HCT116 (cell line): ENCODE data around the gene CHST15. TPM values are rescaled to one million over a fixed set of nuclear protein-coding genes. Genes with fewer than 3 reads are reported as not detected.

ENCODE experiments used
- ATAC-seq: fragments of 200-7000 bp; cut with Tn5 transposase; 2 replicates; pipeline ENCODE4 v1.9.1; 2020; ENCODE audit warnings: mild to moderate bottlenecking, moderate library complexity
- BruUV-seq: library from RNA; stranded (reverse); fragments of 400-500 nt; replicated peaks from 2 replicates; lab custom pipeline; 2021; lab: Mats Ljungman, UMichigan
- CTCF ChIA-PET: fragments of 300-600 bp; sonication (Branson Sonifier 250); formaldehyde crosslinking; loops from one replicate; lab custom pipeline; 2021; ENCODE audit warnings: antibody characterized with exemption; lab: Charles Lee
- POLR2A ChIA-PET: fragments of 300-600, 350-600 bp; sonication (Branson Sonifier 250); formaldehyde crosslinking; loops from one replicate; lab custom pipeline; 2021; ENCODE audit warnings: antibody characterized with exemption; lab: Charles Lee
- RAD21 ChIA-PET, 2 experiments: fragments of 300-600 bp; sonication (Branson Sonifier 250); formaldehyde crosslinking; loops; one replicate each; lab custom pipeline; 2023; ENCODE audit warnings: low total read pairs in 2 of 2; ENCODE audit not compliant: uncharacterized antibody in 2 of 2, unreplicated experiment in 2 of 2, low non-redundant PET in 1 of 2; lab: Charles Lee
- DNase-seq: peaks from one replicate; pipeline ENCODE4 v3.0.0-alpha.2; 2010; ENCODE audit warnings: low read depth, low spot score
- H2AFZ ChIP-seq: fragments of 200-600 bp; shearing (Covaris generic), sonication (generic); 2 replicates; pipeline ENCODE4 v1.6.1; 2017; ENCODE audit warnings: low read depth, mixed run types, mixed read lengths, antibody characterized with exemption, low read length; ENCODE audit not compliant: poor library complexity, severe bottlenecking
- H3K27ac ChIP-seq: 2 replicates; pipeline ENCODE4 v1.5.1; 2012; ENCODE audit warnings: low read depth, low read length
- H3K27me3 ChIP-seq: fragments of 200-600 bp; sonication (generic); 2 replicates; pipeline ENCODE4 v1.6.1; 2016; ENCODE audit warnings: mixed run types, low read length, mixed read lengths; ENCODE audit not compliant: insufficient read depth
- H3K36me3 ChIP-seq, 2 experiments: fragments of 200-500 bp in 1 of 2; fragments of 200-600 bp in 1 of 2; sonication (Bioruptor generic) in 1 of 2; sonication (generic) in 1 of 2; 2 replicates each; pipeline versions ENCODE4 v1.5.1 to v1.6.1; 2014 to 2016; ENCODE audit warnings: low read length in 2 of 2, inconsistent platforms in 1 of 2, mixed read lengths in 1 of 2, mixed run types in 1 of 2; ENCODE audit not compliant: insufficient read depth in 2 of 2, control insufficient read depth in 1 of 2
- H3K4me1 ChIP-seq, 2 experiments: fragments of 200-600 bp in 1 of 2; sonication (generic) in 1 of 2; 2 replicates each; pipeline versions ENCODE4 v1.5.1 to v1.6.1; 2012 to 2017; ENCODE audit warnings: low read length in 2 of 2, inconsistent platforms in 1 of 2, mild to moderate bottlenecking in 1 of 2, mixed read lengths in 1 of 2, mixed run types in 1 of 2, moderate library complexity in 1 of 2; ENCODE audit not compliant: insufficient read depth in 2 of 2, control insufficient read depth in 1 of 2
- H3K4me2 ChIP-seq: fragments of 200-600 bp; sonication (generic); 2 replicates; pipeline ENCODE4 v1.6.1; 2017; ENCODE audit warnings: mixed run types, low read length, mixed read lengths
- H3K4me3 ChIP-seq, 2 experiments: fragments of 200-600 bp in 1 of 2; sonication (generic) in 1 of 2; replicated peaks in 1 of 2; 2 replicates each; pipeline ENCODE4 v1.5.1; 2011 to 2016; ENCODE audit warnings: low read length in 2 of 2, control low read depth in 1 of 2, low read depth in 1 of 2, mild to moderate bottlenecking in 1 of 2, mixed read lengths in 1 of 2, mixed run types in 1 of 2
- H3K79me2 ChIP-seq: fragments of 200-600 bp; sonication (generic); 2 replicates; pipeline ENCODE4 v1.6.1; 2017; ENCODE audit warnings: mild to moderate bottlenecking, mixed run types, low read length, moderate library complexity, mixed read lengths; ENCODE audit not compliant: insufficient read depth
- H3K9ac ChIP-seq: fragments of 200-600 bp; sonication (generic); 2 replicates; pipeline ENCODE4 v1.6.1; 2016; ENCODE audit warnings: low read length, mixed read lengths
- H3K9me2 ChIP-seq: fragments of 200-600 bp; sonication (generic), shearing (Covaris generic); 2 replicates; pipeline ENCODE4 v1.6.1; 2017; ENCODE audit warnings: mixed run types, mild to moderate bottlenecking, moderate library complexity; ENCODE audit not compliant: insufficient read depth
- H3K9me3 ChIP-seq, 2 experiments: fragments of 200-500 bp in 1 of 2; fragments of 200-600 bp in 1 of 2; sonication (Bioruptor generic) in 1 of 2; sonication (generic) in 1 of 2; 2 replicates each; pipeline ENCODE4 v1.6.1; 2014 to 2017; ENCODE audit warnings: low read length in 2 of 2, mixed read lengths in 2 of 2, inconsistent platforms in 1 of 2, low read depth in 1 of 2, mild to moderate bottlenecking in 1 of 2, mixed run types in 1 of 2, moderate library complexity in 1 of 2; ENCODE audit not compliant: control insufficient read depth in 1 of 2, insufficient read depth in 1 of 2
- H4K20me1 ChIP-seq: fragments of 200-600 bp; sonication (generic), shearing (Covaris generic); 2 replicates; pipeline ENCODE4 v1.6.1; 2017; ENCODE audit warnings: mixed run types, mild to moderate bottlenecking, moderate library complexity; ENCODE audit not compliant: insufficient read depth
- ATF3 ChIP-seq: IDR thresholded peaks from 2 replicates; pipeline ENCODE4 v1.6.1; 2012
- CBX3 ChIP-seq: IDR thresholded peaks from 2 replicates; pipeline ENCODE4 v1.6.1; 2012; ENCODE audit warnings: low read depth
- CEBPB ChIP-seq: IDR thresholded peaks from 2 replicates; pipeline ENCODE4 v1.6.1; 2012; ENCODE audit warnings: low read depth
- CTCF ChIP-seq, 3 experiments: fragments of 200-600 bp in 1 of 3; sonication (generic) in 1 of 3; IDR thresholded peaks in 2 of 3; conservative IDR thresholded peaks in 1 of 3; 2 replicates each; pipeline ENCODE4 v1.5.1; 2012 to 2017; ENCODE audit warnings: low read depth in 2 of 3, low read length in 2 of 3, antibody characterized with exemption in 1 of 3, borderline replicate concordance in 1 of 3, control low read depth in 1 of 3, mild to moderate bottlenecking in 1 of 3, mixed read lengths in 1 of 3, mixed run types in 1 of 3, moderate library complexity in 1 of 3; ENCODE audit not compliant: insufficient read depth in 1 of 3
- EGR1 ChIP-seq: IDR thresholded peaks from 2 replicates; pipeline ENCODE4 v1.6.1; 2012; ENCODE audit warnings: low read depth
- EZH2 ChIP-seq: fragments of 200-600 bp; sonication (generic); IDR thresholded peaks from 2 replicates; pipeline ENCODE4 v1.6.1; 2017; ENCODE audit warnings: antibody characterized with exemption, mixed run types
- FOSL1 ChIP-seq: IDR thresholded peaks from 2 replicates; pipeline ENCODE4 v1.6.1; 2012; ENCODE audit warnings: low read depth
- JUND ChIP-seq: IDR thresholded peaks from 2 replicates; pipeline ENCODE4 v1.6.1; 2012
- REST ChIP-seq: IDR thresholded peaks from 2 replicates; pipeline ENCODE4 v1.6.1; 2012; ENCODE audit warnings: low read depth
- SIN3A ChIP-seq: IDR thresholded peaks from 2 replicates; pipeline ENCODE4 v1.6.1; 2012; ENCODE audit warnings: low read depth
- SP1 ChIP-seq: IDR thresholded peaks from 2 replicates; pipeline ENCODE4 v1.6.1; 2012; ENCODE audit warnings: low read depth
- TCF7L2 ChIP-seq: IDR thresholded peaks from 2 replicates; pipeline ENCODE4 v1.7.0; 2011; ENCODE audit warnings: borderline replicate concordance, inconsistent platforms; ENCODE audit not compliant: insufficient read depth, insufficient read length; ENCODE audit errors: extremely low read depth
- YY1 ChIP-seq: IDR thresholded peaks from 2 replicates; pipeline ENCODE4 v1.6.1; 2011; ENCODE audit warnings: low read length, low read depth, moderate library complexity, mild to moderate bottlenecking; ENCODE audit not compliant: insufficient replicate concordance; ENCODE audit errors: extremely low read depth
- intact Hi-C: fragments of 100-400 bp; cut with micrococcal nuclease; formaldehyde crosslinking; loops from 2 replicates; pipeline ENCODE4 v1.10.0; 2022
- total RNA-seq: library from RNA; stranded (reverse); gene quantifications from one replicate; pipeline ENCODE4 v1.2.1, GENCODE V29; 2021; ENCODE audit not compliant: unreplicated experiment

CHST15 gene
- total RNA-seq, 1 experiment from 2014 or later = 47.2 TPM

- Histone ChIP-seq H3K4me1 (peaks cover 0 to 9% of the 10 kb centered on the region in 2 experiments; a peak in 1 of 4 replicates), H3K4me3 (no peak overlapping the region), H3K79me2 (no peaks in the 10 kb centered on the region), H3K9me2 (no peaks in the 10 kb centered on the region), H3K27ac (no peak overlapping the region; the same call in 1 of the 2 replicates), H3K9me3 (no peaks in the 10 kb centered on the region), H3K36me3 (no peaks in the 10 kb centered on the region), H2AFZ (no peak overlapping the region), H3K9ac (no peak overlapping the region), H3K4me2 (no peak overlapping the region), H3K27me3 (no peaks in the 10 kb centered on the region), H4K20me1 (no peaks in the 10 kb centered on the region)
- TF ChIP-seq YY1 (no peak), CTCF (IDR thresholded peaks at IDR 0.05 in 2 of 3, conservative IDR thresholded peaks at IDR 0.05 in 1 of 3; ENCODE audit: borderline replicate concordance in 1 of 3, insufficient read depth in 1 of 3, low read depth in 2 of 3, low read length in 2 of 3) (no peak), FOSL1 (no peak), CBX3 (no peak), TCF7L2 (no peak), SIN3A (no peak), ATF3 (no peak), JUND (no peak), SP1 (no peak), EGR1 (no peak), EZH2 (no peak), CEBPB (no peak), REST (no peak)
- no TSS peak for BruUV-seq
- RAD21 ChIA-PET = no interaction called here
- ATAC-seq (no peak), DNase-seq (no peak)
- intact Hi-C loops = no loop called here
- POLR2A ChIA-PET = no interaction called here
- CTCF ChIA-PET = interaction anchor here (1.7 kb wide), 1 partner anchor 11 kb away, joined by 7 read pairs; no protein-coding TSS in a partner anchor
These were observed 34.8 kb upstream of the CHST15 start for GRCh38 chr10:124127965-124128810.
